ENCODE results near the gene MAFF.

The MAFF gene

GRCh38 chr22:38228873-38229740 lies 27.3 kb downstream of the MAFF start:
- Histone ChIP-seq H4K91ac (ENCODE audit: low read depth, low read length, poor library complexity) (no peak overlapping the region), H3K4me2 (ENCODE audit: insufficient read depth, low read length, poor library complexity, severe bottlenecking) (no peak overlapping the region), H3K18ac (ENCODE audit: low read length) (no peak overlapping the region), H3K27ac (replicated peaks; ENCODE audit: low read length) (no peak overlapping the region), H3K4me3 (ENCODE audit: low read length in 2 of 2) (no peak overlapping the region), H2BK12ac (ENCODE audit: low read length) (no peak overlapping the region), H3K14ac (ENCODE audit: low read length) (no peak overlapping the region), H3K9ac (ENCODE audit: low read depth, low read length, poor library complexity) (no peak overlapping the region), H2AK5ac (ENCODE audit: low read depth, low read length) (no peak overlapping the region), H3K9me3 (replicated peaks in 1 of 2; ENCODE audit: control insufficient read depth in 2 of 2, insufficient read depth in 1 of 2, low read depth in 1 of 2, low read length in 2 of 2) (no peaks in the 10 kb centered on the region), H3K4me1 (ENCODE audit: control insufficient read depth in 2 of 2, insufficient read depth in 1 of 2, low read depth in 1 of 2, low read length in 2 of 2) (peaks cover 9 to 11% of the 10 kb centered on the region in 2 donors), H3K79me1 (ENCODE audit: low read depth, low read length) (peaks cover 2% of the 10 kb centered on the region), H4K8ac (ENCODE audit: low read depth, low read length) (no peak overlapping the region), H2BK120ac (ENCODE audit: low read depth, low read length) (no peak overlapping the region), H3K4ac (ENCODE audit: low read length) (no peak overlapping the region), H2BK15ac (ENCODE audit: low read length) (no peak overlapping the region), H3K27me3 (ENCODE audit: control insufficient read depth in 3 of 3, insufficient read depth in 3 of 3, low read depth in 1 of 3, low read length in 3 of 3) (no peaks in the 10 kb centered on the region), H3K23ac (ENCODE audit: low read depth, low read length, poor library complexity) (no peak overlapping the region), H3K36me3 (replicated peaks in 1 of 2; ENCODE audit: control insufficient read depth in 2 of 2, insufficient read depth in 2 of 2, low read length in 2 of 2) (peaks cover 46 to 81% of the 10 kb centered on the region in 2 donors), H2AFZ (ENCODE audit: low read length) (no peak overlapping the region), H2BK5ac (ENCODE audit: low read length) (peak overlapping the region; percentile 7)
- WGBS, 2 donors (ENCODE audit: extremely low coverage in 2 of 2, insufficient read length in 2 of 2, insufficient replicate concordance in 1 of 2) = no CpG with 5 or more reads among the region's 14 CpGs
- DNase-seq (ENCODE audit: low spot score) = no peak

GRCh38 chr22:38230108-38230825 lies 28.5 kb downstream of the MAFF start:
- H3K23ac ChIP-seq (ENCODE audit: low read depth, low read length, poor library complexity) = no peak overlapping the region
- no peaks in the 10 kb centered on the region for H3K27me3 ChIP-seq (ENCODE audit: control insufficient read depth in 3 of 3, insufficient read depth in 3 of 3, low read depth in 1 of 3, low read length in 3 of 3)
- no peak overlapping the region for H3K4ac ChIP-seq (ENCODE audit: low read length)
- no peak overlapping the region for H4K91ac ChIP-seq (ENCODE audit: low read depth, low read length, poor library complexity)
- no peak overlapping the region for H2BK15ac ChIP-seq (ENCODE audit: low read length)
- H3K4me1 ChIP-seq (ENCODE audit: control insufficient read depth in 2 of 2, insufficient read depth in 1 of 2, low read depth in 1 of 2, low read length in 2 of 2) = peaks cover 9 to 11% of the 10 kb centered on the region in 2 donors
- no peak overlapping the region for H2BK5ac ChIP-seq (ENCODE audit: low read length)
- H3K14ac ChIP-seq (ENCODE audit: low read length) = no peak overlapping the region
- no peak for DNase-seq (ENCODE audit: low spot score)
- H3K4me2 ChIP-seq (ENCODE audit: insufficient read depth, low read length, poor library complexity, severe bottlenecking) = no peak overlapping the region
- H2BK12ac ChIP-seq (ENCODE audit: low read length) = no peak overlapping the region
- peaks cover 50 to 83% of the 10 kb centered on the region in 2 donors for H3K36me3 ChIP-seq (replicated peaks in 1 of 2; ENCODE audit: control insufficient read depth in 2 of 2, insufficient read depth in 2 of 2, low read length in 2 of 2)
- no peaks in the 10 kb centered on the region for H3K9me3 ChIP-seq (replicated peaks in 1 of 2; ENCODE audit: control insufficient read depth in 2 of 2, insufficient read depth in 1 of 2, low read depth in 1 of 2, low read length in 2 of 2)
- H2BK120ac ChIP-seq (ENCODE audit: low read depth, low read length) = no peak overlapping the region
- WGBS, 2 donors (ENCODE audit: extremely low coverage in 2 of 2, insufficient read length in 2 of 2, insufficient replicate concordance in 1 of 2) = no CpG with 5 or more reads among the region's 15 CpGs
- H3K79me1 ChIP-seq (ENCODE audit: low read depth, low read length) = peaks cover 4% of the 10 kb centered on the region
- no peak overlapping the region for H3K4me3 ChIP-seq (ENCODE audit: low read length in 2 of 2)
- no peak overlapping the region for H3K9ac ChIP-seq (ENCODE audit: low read depth, low read length, poor library complexity)
- no peak overlapping the region for H2AFZ ChIP-seq (ENCODE audit: low read length)
- H3K18ac ChIP-seq (ENCODE audit: low read length) = no peak overlapping the region
- H3K27ac ChIP-seq (replicated peaks; ENCODE audit: low read length) = no peak overlapping the region
- H2AK5ac ChIP-seq (ENCODE audit: low read depth, low read length) = no peak overlapping the region
- H4K8ac ChIP-seq (ENCODE audit: low read depth, low read length) = no peak overlapping the region

- no peak overlapping the region for H3K4me3 ChIP-seq (ENCODE audit: low read length in 2 of 2)
- H2BK15ac ChIP-seq (ENCODE audit: low read length) = no peak overlapping the region
- H3K4me1 ChIP-seq (ENCODE audit: control insufficient read depth in 2 of 2, insufficient read depth in 1 of 2, low read depth in 1 of 2, low read length in 2 of 2) = peaks cover 9 to 11% of the 10 kb centered on the region in 2 donors
- H3K27ac ChIP-seq (replicated peaks; ENCODE audit: low read length) = no peak overlapping the region
- no peak overlapping the region for H3K14ac ChIP-seq (ENCODE audit: low read length)
- WGBS, 2 donors (ENCODE audit: extremely low coverage in 2 of 2, insufficient read length in 2 of 2, insufficient replicate concordance in 1 of 2) = no CpG with 5 or more reads among the region's 9 CpGs
- peaks cover 4% of the 10 kb centered on the region for H3K79me1 ChIP-seq (ENCODE audit: low read depth, low read length)
- H2BK5ac ChIP-seq (ENCODE audit: low read length) = no peak overlapping the region
- H3K18ac ChIP-seq (ENCODE audit: low read length) = no peak overlapping the region
- no peaks in the 10 kb centered on the region for H3K27me3 ChIP-seq (ENCODE audit: control insufficient read depth in 3 of 3, insufficient read depth in 3 of 3, low read depth in 1 of 3, low read length in 3 of 3)
- no peaks in the 10 kb centered on the region for H3K9me3 ChIP-seq (replicated peaks in 1 of 2; ENCODE audit: control insufficient read depth in 2 of 2, insufficient read depth in 1 of 2, low read depth in 1 of 2, low read length in 2 of 2)
- H2BK12ac ChIP-seq (ENCODE audit: low read length) = no peak overlapping the region
- no peak for DNase-seq (ENCODE audit: low spot score)
- H4K91ac ChIP-seq (ENCODE audit: low read depth, low read length, poor library complexity) = no peak overlapping the region
- H3K4ac ChIP-seq (ENCODE audit: low read length) = no peak overlapping the region
- H2BK120ac ChIP-seq (ENCODE audit: low read depth, low read length) = no peak overlapping the region
- no peak overlapping the region for H3K4me2 ChIP-seq (ENCODE audit: insufficient read depth, low read length, poor library complexity, severe bottlenecking)
- H4K8ac ChIP-seq (ENCODE audit: low read depth, low read length) = no peak overlapping the region
- no peak overlapping the region for H2AK5ac ChIP-seq (ENCODE audit: low read depth, low read length)
- H2AFZ ChIP-seq (ENCODE audit: low read length) = no peak overlapping the region
- H3K9ac ChIP-seq (ENCODE audit: low read depth, low read length, poor library complexity) = no peak overlapping the region
- H3K23ac ChIP-seq (ENCODE audit: low read depth, low read length, poor library complexity) = no peak overlapping the region
- H3K36me3 ChIP-seq (replicated peaks in 1 of 2; ENCODE audit: control insufficient read depth in 2 of 2, insufficient read depth in 2 of 2, low read length in 2 of 2) = peaks cover 45 to 78% of the 10 kb centered on the region in 2 donors
Measured at GRCh38 chr22:38230916-38231315, 29.1 kb downstream of the MAFF start.

GRCh38 chr22:38232196-38232595 lies 30.4 kb downstream of the MAFF start:
- Histone ChIP-seq H3K4me2 (ENCODE audit: insufficient read depth, low read length, poor library complexity, severe bottlenecking) (no peak overlapping the region), H3K9ac (ENCODE audit: low read depth, low read length, poor library complexity) (no peak overlapping the region), H3K18ac (ENCODE audit: low read length) (no peak overlapping the region), H2BK5ac (ENCODE audit: low read length) (no peak overlapping the region), H2AFZ (ENCODE audit: low read length) (no peak overlapping the region), H4K8ac (ENCODE audit: low read depth, low read length) (no peak overlapping the region), H3K4ac (ENCODE audit: low read length) (no peak overlapping the region), H3K27me3 (ENCODE audit: control insufficient read depth in 3 of 3, insufficient read depth in 3 of 3, low read depth in 1 of 3, low read length in 3 of 3) (no peaks in the 10 kb centered on the region), H3K79me1 (ENCODE audit: low read depth, low read length) (peaks cover 2% of the 10 kb centered on the region), H3K23ac (ENCODE audit: low read depth, low read length, poor library complexity) (no peak overlapping the region), H3K36me3 (replicated peaks in 1 of 2; ENCODE audit: control insufficient read depth in 2 of 2, insufficient read depth in 2 of 2, low read length in 2 of 2) (peaks cover 44 to 78% of the 10 kb centered on the region in 2 donors), H4K91ac (ENCODE audit: low read depth, low read length, poor library complexity) (no peak overlapping the region), H2BK15ac (ENCODE audit: low read length) (no peak overlapping the region), H3K4me1 (ENCODE audit: control insufficient read depth in 2 of 2, insufficient read depth in 1 of 2, low read depth in 1 of 2, low read length in 2 of 2) (peaks cover 9 to 11% of the 10 kb centered on the region in 2 donors), H2BK12ac (ENCODE audit: low read length) (no peak overlapping the region), H3K27ac (replicated peaks; ENCODE audit: low read length) (no peak overlapping the region), H3K9me3 (replicated peaks in 1 of 2; ENCODE audit: control insufficient read depth in 2 of 2, insufficient read depth in 1 of 2, low read depth in 1 of 2, low read length in 2 of 2) (no peaks in the 10 kb centered on the region), H3K14ac (ENCODE audit: low read length) (no peak overlapping the region), H3K4me3 (ENCODE audit: low read length in 2 of 2) (no peak overlapping the region), H2AK5ac (ENCODE audit: low read depth, low read length) (no peak overlapping the region), H2BK120ac (ENCODE audit: low read depth, low read length) (no peak overlapping the region)
- DNase-seq (ENCODE audit: low spot score) = no peak
- no CpG with 5 or more reads among the region's 8 CpGs for WGBS, 2 donors (ENCODE audit: extremely low coverage in 2 of 2, insufficient read length in 2 of 2, insufficient replicate concordance in 1 of 2)
